K562 (cell line): Measurements from ENCODE around the gene FKBP15. TPM values are rescaled to one million over a fixed set of nuclear protein-coding genes. Genes with fewer than 3 reads are reported as not detected.
A peak's percentile ranks its signal among the peaks of the same experiment; 100 is the strongest.

Experiments
- C11orf30 ChIP-seq: fragments of 450-650 bp; IDR thresholded peaks from 2 replicates; pipeline ENCODE4 v1.6.1; 2016; ENCODE audit warnings: low read depth, mild to moderate bottlenecking
- JUND ChIP-seq, 2 experiments: IDR thresholded peaks; 2 replicates in 1 of 2; 3 replicates in 1 of 2; pipeline ENCODE4 v1.6.1; 2011; ENCODE audit warnings: borderline replicate concordance in 2 of 2, low read depth in 2 of 2, low read length in 2 of 2, improper control_type of control experiment in 1 of 2, missing biosample characterization in 1 of 2, missing genetic modification characterization in 1 of 2, missing genetic modification reagents in 1 of 2
- NR2C1 ChIP-seq, 2 experiments: fragments of 450-650 bp; IDR thresholded peaks; 2 replicates each; pipeline ENCODE4 v1.6.1; 2017; ENCODE audit warnings: mild to moderate bottlenecking in 2 of 2, antibody characterized with exemption in 1 of 2, inconsistent platforms in 1 of 2, missing compliant biosample characterization in 1 of 2, missing genetic modification characterization in 1 of 2
- POU5F1 ChIP-seq: fragments of 150-350 bp; IDR thresholded peaks from 2 replicates; pipeline ENCODE4 v1.6.1; 2014; ENCODE audit warnings: borderline replicate concordance, low read length, low read depth, mild to moderate bottlenecking; ENCODE audit not compliant: partially characterized antibody
- TARDBP ChIP-seq: fragments of 450-650 bp; IDR thresholded peaks from 2 replicates; pipeline ENCODE4 v1.6.1; 2016
- YBX1 ChIP-seq: fragments of 450-650 bp; IDR thresholded peaks from 2 replicates; pipeline ENCODE4 v1.7.1; 2016; ENCODE audit warnings: mild to moderate bottlenecking
- polyA plus RNA-seq, 8 experiments: library from polyadenylated mRNA; depleted of rRNA in 4 of 8; stranded (reverse) in 5 of 8; unstranded in 3 of 8; fragments of >200 nt; fragmentation: Nextera tagmentation in 2 of 8; fragmentation: Illumina TruSeq in 1 of 8; extraction: Ambion mirVana in 2 of 8; extraction: Trizol in 1 of 8; gene quantifications; 2 replicates each; pipeline versions ENCODE4 v1.2.1 to v1.2.3, GENCODE V29; 2011 to 2014; ENCODE audit warnings: inconsistent platforms in 1 of 8, missing spikeins in 1 of 8
- total RNA-seq, 7 experiments: library from RNA; depleted of rRNA in 6 of 7; stranded (reverse); fragments of >200 nt in 6 of 7; fragmentation: Illumina TruSeq in 2 of 7; extraction: Trizol in 2 of 7; gene quantifications; 2 replicates each; pipeline versions ENCODE4 v1.2.1 to v1.2.3, GENCODE V29; 2011 to 2021; ENCODE audit warnings: low replicate concordance in 1 of 7
- TF ChIP-seq, protein P1 (sequence below), 3 experiments: fragments of 200-800 bp in 1 of 3; fragments of 250-450 bp in 1 of 3; fragments of 450-650 bp in 1 of 3; sonication (Bioruptor Pico) in 1 of 3; sonication (Bioruptor generic) in 1 of 3; formaldehyde crosslinking in 1 of 3; IDR thresholded peaks; 2 replicates each; pipeline versions ENCODE4 v1.6.1 to v1.8.0; 2016 to 2022; ENCODE audit warnings: mild to moderate bottlenecking in 2 of 3, missing genetic modification characterization in 2 of 3, missing compliant biosample characterization in 1 of 3, moderate library complexity in 1 of 3
- TF ChIP-seq, protein P2 (sequence below), 2 experiments: fragments of 450-650 bp; formaldehyde crosslinking in 1 of 2; IDR thresholded peaks; 2 replicates each; pipeline versions ENCODE4 v1.4.0 to v1.6.1; 2014 to 2020; ENCODE audit warnings: mild to moderate bottlenecking in 2 of 2, borderline replicate concordance in 1 of 2, low read depth in 1 of 2
- TF ChIP-seq, protein P3 (sequence below): fragments of 450-650 bp; conservative IDR thresholded peaks from 2 replicates; pipeline ENCODE4 v1.6.1; 2016; ENCODE audit warnings: missing genetic modification characterization, low read depth, mild to moderate bottlenecking, missing compliant biosample characterization, moderate library complexity
- TF ChIP-seq, protein P4 (sequence below): fragments of 450-650 bp; IDR thresholded peaks from 2 replicates; pipeline ENCODE4 v1.6.1; 2016; ENCODE audit warnings: mild to moderate bottlenecking

The FKBP15 gene
- total and polyA plus RNA-seq, 9 of the 15 experiments (the other 6 are each of a cell fraction or from before 2014, with no cell fraction given), result 8.7 to 38.0 (median 18.9) TPM

DNA sequence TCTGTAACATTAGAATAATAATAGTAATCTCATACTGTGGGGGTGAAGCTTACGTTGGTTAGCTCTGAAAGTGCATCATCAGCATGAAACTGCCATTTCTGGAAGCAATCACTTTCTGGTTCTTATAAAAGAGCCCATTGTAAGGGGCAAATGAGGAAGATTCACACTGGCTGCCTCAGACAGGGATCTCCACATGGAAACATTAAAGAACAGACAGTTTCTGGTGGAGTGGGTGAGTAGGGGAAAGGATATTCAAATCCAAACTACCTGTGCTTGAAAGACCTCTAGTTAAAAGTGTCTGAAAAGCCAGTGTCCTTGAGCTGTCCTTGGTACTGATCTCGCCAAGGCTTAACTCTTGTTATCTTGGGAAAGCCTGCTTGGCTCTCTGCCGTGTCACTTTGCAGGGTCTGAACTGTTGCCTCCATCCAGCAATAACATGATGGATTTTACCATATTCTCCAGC lies 89.4 kb downstream of the FKBP15 start (continued):
- TF ChIP-seq, protein P1, sequence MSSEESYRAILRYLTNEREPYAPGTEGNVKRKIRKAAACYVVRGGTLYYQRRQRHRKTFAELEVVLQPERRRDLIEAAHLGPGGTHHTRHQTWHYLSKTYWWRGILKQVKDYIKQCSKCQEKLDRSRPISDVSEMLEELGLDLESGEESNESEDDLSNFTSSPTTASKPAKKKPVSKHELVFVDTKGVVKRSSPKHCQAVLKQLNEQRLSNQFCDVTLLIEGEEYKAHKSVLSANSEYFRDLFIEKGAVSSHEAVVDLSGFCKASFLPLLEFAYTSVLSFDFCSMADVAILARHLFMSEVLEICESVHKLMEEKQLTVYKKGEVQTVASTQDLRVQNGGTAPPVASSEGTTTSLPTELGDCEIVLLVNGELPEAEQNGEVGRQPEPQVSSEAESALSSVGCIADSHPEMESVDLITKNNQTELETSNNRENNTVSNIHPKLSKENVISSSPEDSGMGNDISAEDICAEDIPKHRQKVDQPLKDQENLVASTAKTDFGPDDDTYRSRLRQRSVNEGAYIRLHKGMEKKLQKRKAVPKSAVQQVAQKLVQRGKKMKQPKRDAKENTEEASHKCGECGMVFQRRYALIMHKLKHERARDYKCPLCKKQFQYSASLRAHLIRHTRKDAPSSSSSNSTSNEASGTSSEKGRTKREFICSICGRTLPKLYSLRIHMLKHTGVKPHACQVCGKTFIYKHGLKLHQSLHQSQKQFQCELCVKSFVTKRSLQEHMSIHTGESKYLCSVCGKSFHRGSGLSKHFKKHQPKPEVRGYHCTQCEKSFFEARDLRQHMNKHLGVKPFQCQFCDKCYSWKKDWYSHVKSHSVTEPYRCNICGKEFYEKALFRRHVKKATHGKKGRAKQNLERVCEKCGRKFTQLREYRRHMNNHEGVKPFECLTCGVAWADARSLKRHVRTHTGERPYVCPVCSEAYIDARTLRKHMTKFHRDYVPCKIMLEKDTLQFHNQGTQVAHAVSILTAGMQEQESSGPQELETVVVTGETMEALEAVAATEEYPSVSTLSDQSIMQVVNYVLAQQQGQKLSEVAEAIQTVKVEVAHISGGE (CRISPR knock-in tag; IDR thresholded peaks at IDR 0.05), result 0 out of 6 replicates have a peak, but pooled peaks of 1 of the 3 experiments have one; percentile 23
- TF ChIP-seq POU5F1, result no peak
- no peak for TF ChIP-seq NR2C1 (IDR thresholded peaks at IDR 0.05)
- peak; percentile 23; the same call in 1 of the 2 replicates for TF ChIP-seq NR2C1 (tag; IDR thresholded peaks at IDR 0.05)
- TF ChIP-seq C11orf30, result peak; percentile 81
- TF ChIP-seq, protein P2, sequence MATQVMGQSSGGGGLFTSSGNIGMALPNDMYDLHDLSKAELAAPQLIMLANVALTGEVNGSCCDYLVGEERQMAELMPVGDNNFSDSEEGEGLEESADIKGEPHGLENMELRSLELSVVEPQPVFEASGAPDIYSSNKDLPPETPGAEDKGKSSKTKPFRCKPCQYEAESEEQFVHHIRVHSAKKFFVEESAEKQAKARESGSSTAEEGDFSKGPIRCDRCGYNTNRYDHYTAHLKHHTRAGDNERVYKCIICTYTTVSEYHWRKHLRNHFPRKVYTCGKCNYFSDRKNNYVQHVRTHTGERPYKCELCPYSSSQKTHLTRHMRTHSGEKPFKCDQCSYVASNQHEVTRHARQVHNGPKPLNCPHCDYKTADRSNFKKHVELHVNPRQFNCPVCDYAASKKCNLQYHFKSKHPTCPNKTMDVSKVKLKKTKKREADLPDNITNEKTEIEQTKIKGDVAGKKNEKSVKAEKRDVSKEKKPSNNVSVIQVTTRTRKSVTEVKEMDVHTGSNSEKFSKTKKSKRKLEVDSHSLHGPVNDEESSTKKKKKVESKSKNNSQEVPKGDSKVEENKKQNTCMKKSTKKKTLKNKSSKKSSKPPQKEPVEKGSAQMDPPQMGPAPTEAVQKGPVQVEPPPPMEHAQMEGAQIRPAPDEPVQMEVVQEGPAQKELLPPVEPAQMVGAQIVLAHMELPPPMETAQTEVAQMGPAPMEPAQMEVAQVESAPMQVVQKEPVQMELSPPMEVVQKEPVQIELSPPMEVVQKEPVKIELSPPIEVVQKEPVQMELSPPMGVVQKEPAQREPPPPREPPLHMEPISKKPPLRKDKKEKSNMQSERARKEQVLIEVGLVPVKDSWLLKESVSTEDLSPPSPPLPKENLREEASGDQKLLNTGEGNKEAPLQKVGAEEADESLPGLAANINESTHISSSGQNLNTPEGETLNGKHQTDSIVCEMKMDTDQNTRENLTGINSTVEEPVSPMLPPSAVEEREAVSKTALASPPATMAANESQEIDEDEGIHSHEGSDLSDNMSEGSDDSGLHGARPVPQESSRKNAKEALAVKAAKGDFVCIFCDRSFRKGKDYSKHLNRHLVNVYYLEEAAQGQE (IDR thresholded peaks at IDR 0.05; ENCODE audit: borderline replicate concordance), result peak; percentile 98
- TF ChIP-seq, protein P2 (CRISPR knock-in tag; IDR thresholded peaks at IDR 0.05; ENCODE audit: low read depth), result peak; percentile 92
- TF ChIP-seq, protein P3, sequence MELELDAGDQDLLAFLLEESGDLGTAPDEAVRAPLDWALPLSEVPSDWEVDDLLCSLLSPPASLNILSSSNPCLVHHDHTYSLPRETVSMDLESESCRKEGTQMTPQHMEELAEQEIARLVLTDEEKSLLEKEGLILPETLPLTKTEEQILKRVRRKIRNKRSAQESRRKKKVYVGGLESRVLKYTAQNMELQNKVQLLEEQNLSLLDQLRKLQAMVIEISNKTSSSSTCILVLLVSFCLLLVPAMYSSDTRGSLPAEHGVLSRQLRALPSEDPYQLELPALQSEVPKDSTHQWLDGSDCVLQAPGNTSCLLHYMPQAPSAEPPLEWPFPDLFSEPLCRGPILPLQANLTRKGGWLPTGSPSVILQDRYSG, result 0 out of 2 replicates have a peak, but pooled peaks have one; percentile 43
- no peak for TF ChIP-seq JUND (IDR thresholded peaks at IDR 0.05; ENCODE audit: borderline replicate concordance, low read depth, low read length)
- TF ChIP-seq JUND (tag; IDR thresholded peaks at IDR 0.05; ENCODE audit: borderline replicate concordance, low read depth, low read length), result peak; percentile 25; the same call in 1 of the 3 replicates
- TF ChIP-seq TARDBP, result no peak
- TF ChIP-seq, protein P4, sequence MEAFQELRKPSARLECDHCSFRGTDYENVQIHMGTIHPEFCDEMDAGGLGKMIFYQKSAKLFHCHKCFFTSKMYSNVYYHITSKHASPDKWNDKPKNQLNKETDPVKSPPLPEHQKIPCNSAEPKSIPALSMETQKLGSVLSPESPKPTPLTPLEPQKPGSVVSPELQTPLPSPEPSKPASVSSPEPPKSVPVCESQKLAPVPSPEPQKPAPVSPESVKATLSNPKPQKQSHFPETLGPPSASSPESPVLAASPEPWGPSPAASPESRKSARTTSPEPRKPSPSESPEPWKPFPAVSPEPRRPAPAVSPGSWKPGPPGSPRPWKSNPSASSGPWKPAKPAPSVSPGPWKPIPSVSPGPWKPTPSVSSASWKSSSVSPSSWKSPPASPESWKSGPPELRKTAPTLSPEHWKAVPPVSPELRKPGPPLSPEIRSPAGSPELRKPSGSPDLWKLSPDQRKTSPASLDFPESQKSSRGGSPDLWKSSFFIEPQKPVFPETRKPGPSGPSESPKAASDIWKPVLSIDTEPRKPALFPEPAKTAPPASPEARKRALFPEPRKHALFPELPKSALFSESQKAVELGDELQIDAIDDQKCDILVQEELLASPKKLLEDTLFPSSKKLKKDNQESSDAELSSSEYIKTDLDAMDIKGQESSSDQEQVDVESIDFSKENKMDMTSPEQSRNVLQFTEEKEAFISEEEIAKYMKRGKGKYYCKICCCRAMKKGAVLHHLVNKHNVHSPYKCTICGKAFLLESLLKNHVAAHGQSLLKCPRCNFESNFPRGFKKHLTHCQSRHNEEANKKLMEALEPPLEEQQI, result 0 out of 2 replicates have a peak, but pooled peaks have one; percentile 48
- TF ChIP-seq YBX1, result no peak
